ENCODE results near the gene MT1B. TPM values are rescaled to one million over a fixed set of nuclear protein-coding genes. Genes with fewer than 3 reads are reported as not detected.

The MT1B gene
- total and polyA plus RNA-seq, 9 of the 15 experiments (the other 6 are each of a cell fraction or from before 2014, with no cell fraction given) = not detected

DNA sequence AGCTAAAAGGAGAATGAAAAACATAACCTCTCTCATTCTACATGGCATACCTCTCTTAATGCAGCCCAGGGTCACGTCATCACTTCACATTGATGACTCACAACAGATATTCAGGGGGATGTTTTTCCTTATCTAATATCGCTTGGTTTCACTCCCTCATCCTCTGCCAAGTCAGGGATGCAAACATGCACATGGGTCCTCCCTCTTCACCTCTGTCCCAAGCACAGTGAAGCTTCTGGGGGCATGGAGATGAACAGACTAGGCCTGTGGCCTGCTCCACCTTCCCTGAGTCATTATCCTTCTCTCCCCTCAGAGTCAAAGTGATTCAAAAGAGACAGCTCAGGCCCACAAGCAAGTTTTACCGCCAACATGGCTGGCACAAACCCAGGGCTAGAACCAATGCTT lies 45.6 kb upstream of the MT1B start (continued):
- no peak for TF ChIP-seq MCM3 (IDR thresholded peaks at IDR 0.05)
- TF ChIP-seq, protein P1, sequence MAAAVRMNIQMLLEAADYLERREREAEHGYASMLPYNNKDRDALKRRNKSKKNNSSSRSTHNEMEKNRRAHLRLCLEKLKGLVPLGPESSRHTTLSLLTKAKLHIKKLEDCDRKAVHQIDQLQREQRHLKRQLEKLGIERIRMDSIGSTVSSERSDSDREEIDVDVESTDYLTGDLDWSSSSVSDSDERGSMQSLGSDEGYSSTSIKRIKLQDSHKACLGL (CRISPR knock-in tag; IDR thresholded peaks at IDR 0.05; ENCODE audit: borderline replicate concordance, poor library complexity, severe bottlenecking) = no peak
- TF ChIP-seq SRSF1 (IDR thresholded peaks at IDR 0.05; ENCODE audit: low read depth, low read length) = no peak
- no peak for TF ChIP-seq FOXP4 (CRISPR knock-in tag; IDR thresholded peaks at IDR 0.05; ENCODE audit: borderline replicate concordance)
- peak; percentile 57 for TF ChIP-seq RBM25 (IDR thresholded peaks at IDR 0.05; ENCODE audit: low read depth, low read length, severe bottlenecking)

DNA sequence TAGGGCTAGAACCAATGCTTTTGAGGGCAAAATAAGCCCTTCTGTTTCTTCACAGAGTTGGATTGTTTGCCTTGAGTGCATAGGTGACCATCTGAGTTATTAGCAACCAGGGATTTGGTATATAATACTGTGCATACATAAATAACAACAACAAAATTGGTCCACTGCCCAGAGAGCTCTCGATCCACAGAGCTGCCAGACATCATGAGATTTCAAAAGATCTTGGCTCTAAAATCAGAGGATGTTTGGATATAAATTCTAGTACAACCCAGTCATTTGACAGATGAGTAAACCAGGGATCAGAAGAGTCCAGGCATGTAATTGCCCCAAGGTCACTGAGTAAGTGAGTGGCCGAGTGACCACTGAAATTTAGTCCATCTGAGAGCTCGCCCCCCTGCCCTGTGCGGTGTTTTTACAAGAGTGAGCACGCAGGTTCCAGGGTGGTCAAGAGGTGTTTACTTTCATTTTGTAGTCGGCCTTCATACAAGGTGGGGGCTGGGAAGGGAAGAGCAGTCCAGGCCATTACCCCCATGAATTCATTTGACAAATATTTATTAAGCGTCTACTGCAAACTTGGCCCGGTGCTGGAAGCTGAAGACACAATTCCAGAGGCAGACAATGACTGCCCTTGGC lies 45.1 kb upstream of the MT1B start:
- no peaks in the 10 kb centered on the region for H3K9me3 ChIP-seq (replicated peaks; ENCODE audit: control insufficient read depth, insufficient read depth, low read depth, low read length)
- BruUV-seq (replicated peaks) = no TSS peak
- ATAC-seq (no peak), FAIRE-seq (no peak), DNase-seq (ENCODE audit: extremely low read depth in 1 of 4, low spot score in 3 of 4) (no peak)
- no peak overlapping the region for H3K9ac ChIP-seq (ENCODE audit: insufficient read depth in 1 of 2, low read depth in 2 of 2, low read length in 2 of 2)
- no peaks in the 10 kb centered on the region for H3K9me1 ChIP-seq (ENCODE audit: control insufficient read depth, insufficient read depth, low read length)
- H3K27ac ChIP-seq (ENCODE audit: extremely low read depth, low read depth, low read length) = no peak overlapping the region
- H3K4me1 ChIP-seq (replicated peaks in 1 of 2; ENCODE audit: control insufficient read depth in 2 of 2, insufficient read depth in 2 of 2, low read length in 2 of 2) = peaks cover 27 to 29% of the 10 kb centered on the region in 2 experiments
- no peak overlapping the region; the same call in 1 of the 2 replicates for H3K4me2 ChIP-seq (ENCODE audit: insufficient read depth, low read length)
- no peaks in the 10 kb centered on the region for H3K36me3 ChIP-seq (ENCODE audit: control insufficient read depth, insufficient read depth, low read length)
- no peaks in the 10 kb centered on the region for H4K20me1 ChIP-seq (replicated peaks; ENCODE audit: control insufficient read depth, insufficient read depth, low read length)
- no peak overlapping the region for H3K4me3 ChIP-seq
- in situ Hi-C loops (cut with MboI) (no loop called here), intact Hi-C loops (cut with micrococcal nuclease) (no loop called here)
- H2AFZ ChIP-seq (ENCODE audit: low read depth, low read length) = peak overlapping the region; percentile 73
- no peaks in the 10 kb centered on the region for H3K79me2 ChIP-seq (ENCODE audit: control insufficient read depth, insufficient read depth, low read length)
- ChIA-PET POLR2A (interaction anchor here (1.5 kb wide), 1 partner anchor 15 kb away, joined by 3 read pairs; no protein-coding TSS in a partner anchor), CTCF (ENCODE audit: low intra/inter-chr PET ratio) (no interaction called here)
- WGBS (ENCODE audit: insufficient coverage, low coverage, missing lambda C conversion rate) = 71% methylated on average over 8 of the region's 8 CpGs
- H3K27me3 ChIP-seq (ENCODE audit: control insufficient read depth in 2 of 2, insufficient read depth in 2 of 2, low read length in 2 of 2) = 0 out of 5 replicates have a peak, but pooled peaks cover 0 to 3% of the 10 kb centered on the region in 2 experiments
- TF ChIP-seq, protein P2, sequence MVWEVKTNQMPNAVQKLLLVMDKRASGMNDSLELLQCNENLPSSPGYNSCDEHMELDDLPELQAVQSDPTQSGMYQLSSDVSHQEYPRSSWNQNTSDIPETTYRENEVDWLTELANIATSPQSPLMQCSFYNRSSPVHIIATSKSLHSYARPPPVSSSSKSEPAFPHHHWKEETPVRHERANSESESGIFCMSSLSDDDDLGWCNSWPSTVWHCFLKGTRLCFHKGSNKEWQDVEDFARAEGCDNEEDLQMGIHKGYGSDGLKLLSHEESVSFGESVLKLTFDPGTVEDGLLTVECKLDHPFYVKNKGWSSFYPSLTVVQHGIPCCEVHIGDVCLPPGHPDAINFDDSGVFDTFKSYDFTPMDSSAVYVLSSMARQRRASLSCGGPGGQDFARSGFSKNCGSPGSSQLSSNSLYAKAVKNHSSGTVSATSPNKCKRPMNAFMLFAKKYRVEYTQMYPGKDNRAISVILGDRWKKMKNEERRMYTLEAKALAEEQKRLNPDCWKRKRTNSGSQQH (CRISPR knock-in tag; IDR thresholded peaks at IDR 0.05) = no peak
- TF ChIP-seq MYBL2 (IDR thresholded peaks at IDR 0.05; ENCODE audit: low read depth) = no peak
- TF ChIP-seq MYBL2 (CRISPR knock-in tag; IDR thresholded peaks at IDR 0.05; ENCODE audit: borderline replicate concordance) = no peak
- peak; percentile 64; the same call in 1 of the 2 replicates for TF ChIP-seq ZNF184 (CRISPR knock-in tag; IDR thresholded peaks at IDR 0.05)
- TF ChIP-seq RB1 (IDR thresholded peaks at IDR 0.05; ENCODE audit: low read depth) = no peak
- no peak for TF ChIP-seq NR2C2 (CRISPR knock-in tag; IDR thresholded peaks at IDR 0.05)
- no peak for TF ChIP-seq NR2C2 (tag; IDR thresholded peaks at IDR 0.05)
- no peak for TF ChIP-seq SLC30A9 (CRISPR knock-in tag; IDR thresholded peaks at IDR 0.05)
- TF ChIP-seq STAT5B (CRISPR knock-in tag; IDR thresholded peaks at IDR 0.05) = no peak
- no peak for TF ChIP-seq FOXJ3 (CRISPR knock-in tag; IDR thresholded peaks at IDR 0.05)
